Central memory CD4-positive, alpha-beta T cell (primary cell): ENCODE measurements around the gene MIPEP.
A peak's percentile ranks its signal among the peaks of the same experiment; 100 is the strongest.

ENCODE experiments used
- DNase-seq: peaks from one replicate; pipeline ENCODE4 v3.0.0; 2022

MIPEP gene

DNA sequence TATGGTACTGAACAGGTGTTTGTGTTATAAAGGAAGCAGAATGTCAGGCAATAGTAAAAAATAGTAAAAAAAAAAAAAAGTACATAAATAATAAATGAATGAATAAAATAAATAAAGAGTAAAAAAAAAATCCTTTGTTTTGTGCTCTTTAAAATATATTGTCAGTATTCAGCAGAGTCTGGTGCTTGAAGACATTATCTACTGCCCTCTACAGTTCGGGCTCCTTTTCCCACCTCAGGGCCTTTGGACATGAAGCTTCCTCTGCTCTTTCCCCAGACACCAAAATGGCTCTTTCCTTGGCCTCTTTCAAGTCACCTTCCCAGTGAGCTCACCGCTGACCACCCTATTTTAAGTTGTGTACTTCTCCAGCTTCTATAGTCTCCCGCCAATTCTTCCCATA, 181.5 kb downstream of the MIPEP start:
- DNase-seq = no peak

DNA sequence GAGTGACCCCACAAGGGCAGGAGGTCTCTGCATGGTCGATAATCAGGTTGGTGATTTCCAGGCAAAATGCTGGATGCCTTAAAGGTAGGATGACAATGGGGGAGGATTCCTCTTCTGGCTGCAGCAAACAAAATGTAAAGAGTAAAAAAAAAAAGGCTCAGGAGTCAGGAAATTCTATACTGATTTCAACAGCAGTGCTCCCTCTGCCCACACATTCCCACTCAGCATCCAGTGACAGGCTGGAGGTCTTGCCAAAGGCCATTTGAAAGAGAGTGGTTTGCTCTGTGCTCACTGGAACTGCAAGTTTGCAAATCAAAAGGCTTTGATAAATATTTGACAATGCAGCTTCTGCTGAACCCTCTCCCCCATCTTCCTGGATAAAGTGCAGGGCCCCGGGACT, 183.6 kb downstream of the MIPEP start:
- no peak for DNase-seq

DNA sequence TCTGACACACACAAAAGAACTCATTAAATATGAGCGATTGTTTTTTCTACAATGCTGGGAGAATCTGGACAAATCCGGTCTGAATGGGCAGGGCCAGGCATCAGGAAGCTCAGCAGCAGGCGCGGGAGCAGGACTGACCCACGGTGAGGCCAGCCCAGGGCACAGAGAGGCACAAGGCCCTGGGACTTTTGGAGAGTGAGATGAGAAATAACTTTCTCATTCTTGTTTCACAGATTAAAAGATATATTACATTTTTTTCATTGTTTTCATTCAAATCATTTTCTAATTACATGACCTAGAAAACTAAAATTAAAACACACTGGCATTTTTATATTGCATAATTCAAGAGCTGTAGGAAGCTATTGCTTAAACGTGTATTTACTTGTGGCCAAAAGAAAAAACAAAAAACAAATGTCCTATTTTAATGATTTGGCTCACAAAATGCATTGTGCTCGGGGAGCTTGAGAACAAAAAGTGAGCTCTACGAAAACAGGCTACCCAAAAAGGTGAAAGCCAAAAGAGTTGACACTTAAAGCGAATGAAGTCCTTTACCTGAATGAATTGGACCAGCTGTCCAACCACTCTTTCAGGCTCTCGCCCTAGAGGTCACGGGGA, 185.8 kb downstream of the MIPEP start:
- no peak for DNase-seq

GRCh38 chr13:23701636-23702035, 187.6 kb downstream of the MIPEP start:
- DNase-seq = no peak

GRCh38 chr13:23701186-23701585, 188.0 kb downstream of the MIPEP start:
- no peak for DNase-seq

GRCh38 chr13:23699271-23699670, 189.9 kb downstream of the MIPEP start:
- DNase-seq = no peak

GRCh38 chr13:23697772-23698313, 191.4 kb downstream of the MIPEP start:
- DNase-seq = no peak

- no peak for DNase-seq
These were observed 192.6 kb downstream of the MIPEP start for GRCh38 chr13:23696610-23697009.

GRCh38 chr13:23695711-23696464, 193.3 kb downstream of the MIPEP start:
- DNase-seq = peak; percentile 67

DNA sequence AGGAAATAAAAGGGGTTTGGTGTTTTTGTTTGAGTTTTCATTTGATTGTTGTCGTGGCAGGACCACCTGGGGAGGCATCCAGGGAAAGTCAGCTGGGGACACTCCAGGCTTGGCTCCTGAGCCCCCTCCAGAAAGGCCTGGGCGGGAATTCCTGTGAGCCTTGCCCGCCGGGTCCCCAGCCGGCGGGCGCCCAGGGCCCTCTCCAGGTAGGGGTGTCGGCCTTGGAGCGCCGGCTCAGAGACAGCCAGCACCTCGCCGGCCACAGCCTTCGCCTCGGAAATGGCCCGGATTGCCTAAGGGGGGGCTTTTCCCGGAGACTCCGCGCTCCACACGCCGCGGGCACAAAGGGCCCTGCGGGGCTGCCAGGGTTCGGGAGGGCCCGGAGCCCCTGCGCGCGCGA, 194.0 kb downstream of the MIPEP start:
- no peak for DNase-seq

- DNase-seq = no peak
These were observed 196.4 kb downstream of the MIPEP start for GRCh38 chr13:23692816-23693215.

- no peak for DNase-seq
These were observed 198.5 kb downstream of the MIPEP start for GRCh38 chr13:23690668-23691067.

- DNase-seq = no peak
These were observed 200.9 kb downstream of the MIPEP start for GRCh38 chr13:23688336-23688735.

- no peak for DNase-seq
These were observed 201.6 kb downstream of the MIPEP start for GRCh38 chr13:23687614-23688013.

DNA sequence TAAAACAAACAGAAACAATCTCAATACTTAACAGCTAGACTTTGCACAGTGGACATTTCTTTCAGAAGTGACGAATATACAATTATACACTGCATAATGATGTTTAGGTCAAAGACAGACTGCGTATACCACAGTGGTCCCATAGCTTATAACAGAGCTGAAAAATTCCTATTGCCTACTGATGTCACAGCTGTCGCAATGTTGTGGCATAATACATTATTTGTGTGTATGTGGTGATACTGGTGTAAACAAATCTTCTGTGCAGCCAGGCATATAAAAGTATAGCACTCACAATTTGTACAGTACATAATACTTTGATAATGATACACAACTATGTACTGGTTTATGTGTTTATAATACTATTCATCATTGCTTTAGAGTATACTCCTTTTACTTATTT, 202.3 kb downstream of the MIPEP start:
- DNase-seq = no peak

GRCh38 chr13:23685416-23685815, 203.8 kb downstream of the MIPEP start:
- DNase-seq = no peak

DNA sequence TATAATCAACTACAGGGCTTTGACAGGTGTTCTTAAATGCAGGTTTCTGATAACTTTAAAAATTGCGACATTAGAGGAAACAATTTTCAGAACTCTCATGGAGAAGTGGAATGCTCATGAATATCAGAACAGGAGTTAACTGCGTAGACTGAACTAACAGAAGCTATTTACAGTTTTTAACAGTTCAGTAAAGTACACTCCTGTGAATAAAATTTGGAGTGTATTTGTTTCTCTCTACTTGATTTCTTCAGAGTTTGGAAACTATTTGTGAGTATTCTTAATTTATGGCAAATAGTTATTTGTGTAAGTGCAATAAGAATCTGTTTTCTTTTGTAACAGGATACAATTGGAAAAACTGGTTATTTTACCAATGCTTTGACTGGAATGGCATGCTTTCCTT, 204.6 kb downstream of the MIPEP start:
- no peak for DNase-seq

DNA sequence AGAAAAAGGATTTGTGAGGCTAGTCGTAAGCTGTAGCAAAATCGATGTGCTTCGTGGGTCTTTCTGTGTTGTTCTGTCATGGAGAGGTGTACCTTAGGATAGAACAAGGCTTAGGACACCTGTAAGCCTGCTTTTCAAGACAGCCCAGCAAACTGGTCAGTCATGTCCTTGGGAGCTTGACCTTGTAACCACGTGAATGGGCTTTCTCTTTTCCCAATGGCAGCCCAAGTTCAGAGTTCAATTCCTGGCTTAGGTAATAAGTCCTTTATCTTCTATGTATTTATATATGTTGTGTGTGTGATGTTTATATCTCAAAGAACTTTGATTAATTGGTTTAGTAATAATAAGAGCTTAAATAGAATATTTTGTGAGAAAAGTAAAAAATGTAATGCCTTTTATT, 206.1 kb downstream of the MIPEP start:
- no peak for DNase-seq

DNA sequence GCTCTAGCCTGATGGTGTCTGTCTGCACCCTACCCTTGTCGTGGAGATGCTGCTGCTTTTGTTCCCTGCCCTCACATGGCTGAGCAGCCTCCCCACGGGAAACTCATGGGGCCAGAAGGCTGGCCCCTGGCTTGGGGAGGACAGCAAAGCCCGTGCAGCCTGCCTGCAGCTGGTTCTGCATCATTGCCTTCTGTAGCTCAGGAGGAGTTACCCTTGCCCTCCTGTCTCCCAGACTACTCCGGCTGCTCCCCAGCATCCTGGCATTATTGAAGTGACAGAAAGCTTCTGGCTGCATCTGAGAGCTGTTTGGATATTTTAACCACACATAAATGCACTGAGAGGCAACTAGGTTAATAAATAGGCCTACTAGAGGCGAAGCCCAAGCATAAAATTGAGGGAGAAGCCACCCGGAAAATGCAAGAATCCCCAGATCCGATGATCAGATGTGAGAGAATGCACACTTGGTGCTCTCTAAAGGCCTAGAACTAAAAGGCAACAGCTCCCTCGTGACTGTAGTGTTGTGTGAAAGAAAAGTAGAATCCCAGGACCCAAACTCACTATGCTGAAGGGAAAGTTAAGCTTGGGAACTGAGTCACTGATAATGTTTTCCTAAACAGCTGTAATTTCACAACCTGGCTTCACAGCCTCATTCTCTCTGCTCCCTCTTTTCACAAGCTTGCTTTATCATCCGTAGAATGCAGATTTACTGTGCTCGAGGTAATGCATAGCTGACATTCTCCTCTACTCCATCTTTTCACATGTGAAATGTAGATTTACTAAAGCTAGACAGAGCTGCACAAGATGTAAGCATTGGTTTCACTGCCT, 208.1 kb downstream of the MIPEP start:
- DNase-seq = no peak
